ENCODE data around the gene GUCY2D.
A peak's percentile ranks its signal among the peaks of the same experiment; 100 is the strongest.

Gene GUCY2D

DNA sequence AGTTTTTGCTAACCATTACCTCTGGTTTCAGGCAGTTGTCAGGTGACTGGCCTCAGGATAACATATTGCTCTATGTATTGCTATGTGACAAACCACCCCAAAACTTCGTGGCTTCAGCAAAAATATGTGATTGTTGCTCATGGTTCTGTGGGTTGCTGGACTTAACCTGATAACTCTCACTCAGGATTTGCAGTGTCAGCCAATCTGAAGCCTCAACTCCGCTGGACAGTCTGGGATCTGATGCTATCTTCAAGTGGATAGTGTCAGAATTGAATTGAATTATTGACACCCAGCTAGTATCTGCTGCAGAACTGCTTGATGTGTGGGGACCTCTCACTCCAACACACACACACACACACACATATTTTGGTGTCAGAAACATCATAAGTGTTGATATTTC lies 34.7 kb upstream of the GUCY2D start:
- no peak for DNase-seq (ENCODE audit: low read depth)
- TF ChIP-seq CTCF (IDR thresholded peaks at IDR 0.05; ENCODE audit: low read length, missing control alignments): no peak
- no peak overlapping the region for H3K4me3 ChIP-seq (replicated peaks; ENCODE audit: low read depth, low read length)

GRCh38 chr17:7969433-7969832 lies 33.0 kb upstream of the GUCY2D start:
- peak; percentile 50 for DNase-seq (ENCODE audit: low read depth)
- TF ChIP-seq CTCF (IDR thresholded peaks at IDR 0.05; ENCODE audit: low read length, missing control alignments): no peak

DNA sequence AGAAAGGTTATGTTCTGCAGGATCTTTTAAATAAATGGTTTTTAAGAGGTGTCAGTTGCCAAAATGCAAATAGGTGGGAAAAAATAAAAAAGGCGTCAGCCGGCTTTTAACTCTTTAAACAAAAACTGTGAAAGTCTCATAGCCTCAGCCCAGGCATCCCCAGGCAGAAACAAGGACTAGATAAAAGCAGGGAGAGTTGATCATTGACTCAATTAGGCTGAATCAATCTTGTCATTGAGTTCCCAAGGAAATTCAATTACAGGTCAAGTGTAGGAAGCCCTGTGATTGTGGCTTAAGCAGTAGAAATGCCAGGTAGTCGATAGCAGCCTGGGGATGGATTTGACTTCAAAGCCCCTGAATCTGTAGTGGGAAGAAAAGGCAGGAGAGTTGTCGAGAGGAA lies 30.8 kb upstream of the GUCY2D start:
- H3K4me3 ChIP-seq (replicated peaks; ENCODE audit: low read depth, low read length): no peak overlapping the region
- no peak for TF ChIP-seq CTCF (IDR thresholded peaks at IDR 0.05; ENCODE audit: low read length, missing control alignments)
- DNase-seq (ENCODE audit: low read depth): no peak

More at GRCh38 chr17:7969433-7969832, 33.0 kb upstream of the GUCY2D start:
- H3K4me3 ChIP-seq (replicated peaks; ENCODE audit: low read depth, low read length): no peak overlapping the region

GRCh38 chr17:7972131-7972785 lies 30.2 kb upstream of the GUCY2D start:
- no peak overlapping the region for H3K4me3 ChIP-seq (replicated peaks; ENCODE audit: low read depth, low read length)
- peak; percentile 36 for TF ChIP-seq CTCF (IDR thresholded peaks at IDR 0.05; ENCODE audit: low read length, missing control alignments)
- DNase-seq (ENCODE audit: low read depth): peak; percentile 16

- DNase-seq (ENCODE audit: low read depth): no peak
- no peak for TF ChIP-seq CTCF (IDR thresholded peaks at IDR 0.05; ENCODE audit: low read length, missing control alignments)
- H3K4me3 ChIP-seq (replicated peaks; ENCODE audit: low read depth, low read length): no peak overlapping the region
These were observed 27.7 kb upstream of the GUCY2D start for GRCh38 chr17:7974638-7975131.

DNA sequence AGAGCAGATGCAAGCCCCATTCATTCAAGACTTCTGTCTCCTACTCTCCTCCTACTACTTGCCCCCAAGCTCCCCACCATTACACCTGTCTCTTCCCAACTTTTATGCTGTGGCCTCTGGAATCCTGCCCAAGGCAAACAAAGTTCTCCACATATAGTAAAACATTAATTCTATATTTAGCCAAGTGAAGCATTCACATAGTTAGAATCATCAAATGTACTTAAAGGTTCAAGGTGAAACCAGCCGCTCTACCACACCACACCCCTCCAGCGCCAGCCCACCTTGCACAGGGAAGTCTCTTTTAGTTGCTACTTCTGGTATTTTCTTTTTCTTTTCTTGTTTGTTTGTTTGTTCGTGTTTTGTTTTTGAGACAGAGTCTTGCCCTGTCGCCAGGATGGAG lies 25.4 kb upstream of the GUCY2D start:
- DNase-seq (ENCODE audit: low read depth): no peak
- H3K4me3 ChIP-seq (replicated peaks; ENCODE audit: low read depth, low read length): no peak overlapping the region
- TF ChIP-seq CTCF (IDR thresholded peaks at IDR 0.05; ENCODE audit: low read length, missing control alignments): no peak

DNA sequence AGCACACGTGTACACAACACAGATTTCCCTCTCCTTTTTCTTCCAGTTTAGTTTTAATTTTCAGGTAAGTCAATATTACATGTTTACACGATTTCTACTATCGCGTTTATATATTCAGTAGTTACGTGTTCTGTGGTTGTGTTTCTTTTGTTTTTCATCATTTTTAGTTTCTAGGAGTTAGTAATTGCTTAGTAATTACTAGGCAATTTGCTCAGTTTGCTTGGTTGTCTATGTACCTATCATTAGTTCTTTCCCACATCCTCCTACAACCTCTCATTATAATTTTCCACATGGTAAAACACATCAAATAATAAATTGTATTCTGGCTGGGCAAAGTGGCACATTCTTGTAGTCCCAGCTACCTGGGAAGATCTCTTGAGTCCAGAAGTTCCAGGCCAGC lies 24.6 kb upstream of the GUCY2D start:
- DNase-seq (ENCODE audit: low read depth): no peak
- TF ChIP-seq CTCF (IDR thresholded peaks at IDR 0.05; ENCODE audit: low read length, missing control alignments): no peak
- H3K4me3 ChIP-seq (replicated peaks; ENCODE audit: low read depth, low read length): no peak overlapping the region

Measured in fibroblast of pulmonary artery (primary cell).